H1 (cell line): ENCODE measurements around the gene OSBP.

Source experiments
- BRCA1 ChIP-seq: IDR thresholded peaks from 2 replicates; pipeline ENCODE4 v1.6.1; 2012; ENCODE audit warnings: low read depth, low read length, improper control_type of control experiment
- EP300 ChIP-seq, 2 experiments: IDR thresholded peaks; 1 replicate in 1 of 2; 2 replicates in 1 of 2; pipeline ENCODE4 v1.6.1; 2011 to 2012; ENCODE audit warnings: low read depth in 2 of 2, low read length in 2 of 2, mild to moderate bottlenecking in 2 of 2, borderline replicate concordance in 1 of 2, inconsistent platforms in 1 of 2, moderate library complexity in 1 of 2
- EZH2 ChIP-seq: fragments of 200-600 bp; sonication (generic); IDR thresholded peaks from 2 replicates; pipeline ENCODE4 v1.7.1; 2012; ENCODE audit warnings: low read depth, mild to moderate bottlenecking, moderate library complexity, low read length, inconsistent platforms; ENCODE audit not compliant: severe bottlenecking
- RFX5 ChIP-seq: IDR thresholded peaks from 2 replicates; pipeline ENCODE4 v1.6.1; 2011; ENCODE audit warnings: low read depth, low read length, improper control_type of control experiment, borderline replicate concordance
- RNF2 ChIP-seq: fragments of 200-900, 300-1000 bp; sonication (generic); IDR thresholded peaks from 2 replicates; pipeline ENCODE4 v1.7.1; 2016; ENCODE audit warnings: borderline replicate concordance, low read depth, mild to moderate bottlenecking, antibody characterized with exemption, low read length; ENCODE audit not compliant: poor library complexity, severe bottlenecking; ENCODE audit errors: missing control alignments
- TBP ChIP-seq: IDR thresholded peaks from 2 replicates; pipeline ENCODE4 v1.6.1; 2011; ENCODE audit warnings: low read depth, low read length, improper control_type of control experiment
- TCF12 ChIP-seq: IDR thresholded peaks from 2 replicates; pipeline ENCODE4 v1.6.1; 2011; ENCODE audit warnings: low read depth, mild to moderate bottlenecking, low read length
- TF ChIP-seq, protein P1 (sequence below), 3 experiments: IDR thresholded peaks; 1 replicate in 2 of 3; 2 replicates in 1 of 3; pipeline versions ENCODE4 v1.5.1 to v1.6.1; 2011; ENCODE audit warnings: low read length in 3 of 3, mild to moderate bottlenecking in 3 of 3, inconsistent platforms in 2 of 3, low read depth in 1 of 3, moderate library complexity in 1 of 3; ENCODE audit not compliant: insufficient read depth in 1 of 3; ENCODE audit errors: control extremely low read depth in 1 of 3
- TF ChIP-seq, protein P2 (sequence below): IDR thresholded peaks from 2 replicates; pipeline ENCODE4 v1.6.1; 2011; ENCODE audit warnings: low read depth, mild to moderate bottlenecking, low read length; ENCODE audit not compliant: insufficient read depth

DNA sequence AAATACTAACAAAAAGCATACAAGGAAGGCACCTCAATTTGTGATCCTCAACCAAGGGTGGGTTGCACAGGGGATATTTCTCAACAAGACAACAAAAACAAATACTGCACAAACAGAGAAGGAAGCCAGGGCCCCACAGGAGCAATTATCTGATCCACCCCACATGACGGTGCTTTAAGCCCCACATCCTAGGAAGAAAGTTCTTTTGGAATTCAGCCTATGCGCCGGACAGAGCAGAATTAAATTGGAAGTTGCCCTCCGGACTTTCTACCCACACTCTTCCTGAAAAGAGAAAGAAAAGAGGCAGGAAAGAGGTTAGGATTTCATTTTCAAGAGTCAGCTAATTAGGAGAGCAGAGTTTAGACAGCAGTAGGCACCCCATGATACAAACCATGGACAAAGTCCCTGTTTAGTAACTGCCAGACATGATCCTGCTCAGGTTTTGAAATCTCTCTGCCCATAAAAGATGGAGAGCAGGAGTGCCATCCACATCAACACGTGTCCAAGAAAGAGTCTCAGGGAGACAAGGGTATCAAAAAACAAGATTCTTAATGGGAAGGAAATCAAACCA is 40.6 kb downstream of the OSBP start:
- TF ChIP-seq, protein P1, sequence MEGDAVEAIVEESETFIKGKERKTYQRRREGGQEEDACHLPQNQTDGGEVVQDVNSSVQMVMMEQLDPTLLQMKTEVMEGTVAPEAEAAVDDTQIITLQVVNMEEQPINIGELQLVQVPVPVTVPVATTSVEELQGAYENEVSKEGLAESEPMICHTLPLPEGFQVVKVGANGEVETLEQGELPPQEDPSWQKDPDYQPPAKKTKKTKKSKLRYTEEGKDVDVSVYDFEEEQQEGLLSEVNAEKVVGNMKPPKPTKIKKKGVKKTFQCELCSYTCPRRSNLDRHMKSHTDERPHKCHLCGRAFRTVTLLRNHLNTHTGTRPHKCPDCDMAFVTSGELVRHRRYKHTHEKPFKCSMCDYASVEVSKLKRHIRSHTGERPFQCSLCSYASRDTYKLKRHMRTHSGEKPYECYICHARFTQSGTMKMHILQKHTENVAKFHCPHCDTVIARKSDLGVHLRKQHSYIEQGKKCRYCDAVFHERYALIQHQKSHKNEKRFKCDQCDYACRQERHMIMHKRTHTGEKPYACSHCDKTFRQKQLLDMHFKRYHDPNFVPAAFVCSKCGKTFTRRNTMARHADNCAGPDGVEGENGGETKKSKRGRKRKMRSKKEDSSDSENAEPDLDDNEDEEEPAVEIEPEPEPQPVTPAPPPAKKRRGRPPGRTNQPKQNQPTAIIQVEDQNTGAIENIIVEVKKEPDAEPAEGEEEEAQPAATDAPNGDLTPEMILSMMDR (IDR thresholded peaks at IDR 0.05; ENCODE audit: control extremely low read depth in 1 of 3, insufficient read depth in 1 of 3, low read depth in 1 of 3, low read length in 3 of 3) = no peak
- TF ChIP-seq, protein P2, sequence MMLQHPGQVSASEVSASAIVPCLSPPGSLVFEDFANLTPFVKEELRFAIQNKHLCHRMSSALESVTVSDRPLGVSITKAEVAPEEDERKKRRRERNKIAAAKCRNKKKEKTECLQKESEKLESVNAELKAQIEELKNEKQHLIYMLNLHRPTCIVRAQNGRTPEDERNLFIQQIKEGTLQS = no peak
- TF ChIP-seq RNF2 (no peak), RFX5 (no peak), BRCA1 (no peak), TCF12 (no peak), EZH2 (no peak), EP300 (IDR thresholded peaks at IDR 0.05; ENCODE audit: borderline replicate concordance in 1 of 2, low read depth in 2 of 2, low read length in 2 of 2) (no peak), TBP (no peak)
